T-cell (primary cell): Measurements from ENCODE around the gene HSPB6. TPM values are rescaled to one million over a fixed set of nuclear protein-coding genes. Genes with fewer than 3 reads are reported as not detected.
A peak's percentile ranks its signal among the peaks of the same experiment; 100 is the strongest.

Experiments used
- ATAC-seq, 4 experiments: fragments of 200-7000 bp in 3 of 4; fragments of 150-1000 bp in 1 of 4; cut with Tn5 transposase; replicated peaks in 1 of 4; 1 replicate in 3 of 4; 2 replicates in 1 of 4; pipeline ENCODE4 v1.10.0; 2021; ENCODE audit warnings: moderate library complexity in 3 of 4, mild to moderate bottlenecking in 2 of 4, moderate number of reproducible peaks in 1 of 4
- CTCF ChIA-PET, 2 donors: fragments of 300-600 bp; sonication (Branson Sonifier 250); formaldehyde crosslinking; loops; one replicate each; lab custom pipeline; 2022; ENCODE audit warnings: antibody characterized with exemption in 2 of 2; lab: Charles Lee
- POLR2A ChIA-PET, 2 donors: fragments of 300-600 bp; sonication (Branson Sonifier 250); formaldehyde crosslinking; loops; one replicate each; lab custom pipeline; 2022; ENCODE audit warnings: antibody characterized with exemption in 2 of 2; lab: Charles Lee
- DNase-seq, 35 experiments: peaks; one replicate each; pipeline versions ENCODE4 v3.0.0 to v3.0.0-alpha.2; 2013 to 2023
- H3K27ac ChIP-seq: one replicate; pipeline ENCODE4 v1.5.1; 2013; ENCODE audit warnings: low read length
- H3K27me3 ChIP-seq, 2 experiments: replicated peaks in 1 of 2; 1 replicate in 1 of 2; 2 replicates in 1 of 2; pipeline versions ENCODE4 v1.6.1 to v1.7.0; 2013; ENCODE audit warnings: low read length in 1 of 2, mixed read lengths in 1 of 2; ENCODE audit not compliant: control insufficient read depth in 2 of 2, insufficient read depth in 2 of 2; ENCODE audit errors: extremely low read depth in 1 of 2
- H3K36me3 ChIP-seq, 2 donors: 1 replicate in 1 of 2; 2 replicates in 1 of 2; pipeline versions ENCODE4 v1.6.1 to v1.7.0; 2013; ENCODE audit warnings: low read length in 1 of 2; ENCODE audit not compliant: control insufficient read depth in 2 of 2, insufficient read depth in 1 of 2; ENCODE audit errors: extremely low read depth in 1 of 2
- H3K4me1 ChIP-seq, 2 experiments: 1 replicate in 1 of 2; 2 replicates in 1 of 2; pipeline versions ENCODE4 v1.6.1 to v1.7.0; 2013; ENCODE audit warnings: low read length in 2 of 2, mixed read lengths in 1 of 2; ENCODE audit not compliant: insufficient read depth in 2 of 2, control insufficient read depth in 1 of 2; ENCODE audit errors: extremely low read depth in 1 of 2
- H3K4me3 ChIP-seq, 2 donors: 1 replicate in 1 of 2; 2 replicates in 1 of 2; pipeline versions ENCODE4 v1.5.1 to v1.7.0; 2013; ENCODE audit warnings: mild to moderate bottlenecking in 2 of 2, low read length in 1 of 2, moderate library complexity in 1 of 2; ENCODE audit not compliant: control insufficient read depth in 1 of 2; ENCODE audit errors: extremely low read depth in 1 of 2
- H3K9me3 ChIP-seq: 2 replicates; pipeline ENCODE4 v1.7.0; 2013
- H3K27ac Mint-ChIP-seq, 2 donors: one replicate each; pipeline ENCODE4 v1.8.0; 2020 to 2021; ENCODE audit warnings: mild to moderate bottlenecking in 2 of 2, mixed read lengths in 2 of 2
- H3K27me3 Mint-ChIP-seq, 2 donors: one replicate each; pipeline ENCODE4 v1.8.0; 2021 to 2022; ENCODE audit warnings: mixed read lengths in 2 of 2
- H3K36me3 Mint-ChIP-seq: one replicate; pipeline ENCODE4 v1.8.0; 2021; ENCODE audit warnings: mixed read lengths
- H3K4me1 Mint-ChIP-seq, 3 donors: one replicate each; pipeline ENCODE4 v1.8.0; 2020 to 2022; ENCODE audit warnings: mixed read lengths in 3 of 3, mild to moderate bottlenecking in 1 of 3
- H3K4me3 Mint-ChIP-seq, 3 donors: one replicate each; pipeline ENCODE4 v1.8.0; 2020 to 2022; ENCODE audit warnings: mild to moderate bottlenecking in 3 of 3, mixed read lengths in 3 of 3, moderate library complexity in 3 of 3
- H3K9me3 Mint-ChIP-seq, 3 donors: one replicate each; pipeline ENCODE4 v1.8.0; 2020 to 2022; ENCODE audit warnings: mixed read lengths in 3 of 3
- WGBS: methylation state at CpG from one replicate; pipeline ENCODE4 v1.1.5; 2013; ENCODE audit warnings: missing lambda C conversion rate; ENCODE audit not compliant: insufficient coverage; 5-methylcytosine and 5-hydroxymethylcytosine counted together
- total RNA-seq, 35 experiments: library from RNA in 6 of 35; stranded (reverse) in 6 of 35; fragments of 120-200 nt in 1 of 35; gene quantifications; one replicate each; pipeline versions ENCODE4 v1.2.1 to v1.2.4 and lab custom pipeline; 2013 to 2026

HSPB6 gene
- total RNA-seq, 5 donors from 2014 or later (not counting 1 experiment from before 2014, with no cell fraction given) = 0.44 to 0.69 (median 0.51) TPM; not detected in 2

- ATAC-seq (peak; percentile 95 to 97 (median 96)), DNase-seq (peak; percentile 95 to 100 (median 98))
- POLR2A ChIA-PET = no interaction called here
- H3K27me3 Mint-ChIP-seq = peaks cover 7 to 10% of the 10 kb centered on the region in 2 donors
- under 1% methylated on average over 44 of the region's 53 CpGs for WGBS
- H3K27me3 ChIP-seq = peaks cover 0 to 18% of the 10 kb centered on the region in 2 experiments
- H3K4me3 Mint-ChIP-seq = peak within 1 kb of the TSS; percentile 89 to 95 (median 93)
- H3K36me3 ChIP-seq = peaks cover 15 to 34% of the 10 kb centered on the region in 2 donors
- peak within 1 kb of the TSS; percentile 91 to 95 for H3K27ac Mint-ChIP-seq
- CTCF ChIA-PET = interaction anchor here in 1 of 2 donors (0.7 kb wide), 1 partner anchor 160 kb away, joined by 3 read pairs; no protein-coding TSS in a partner anchor
- no peaks in the 10 kb centered on the region for H3K9me3 Mint-ChIP-seq
- H3K36me3 Mint-ChIP-seq = peaks cover 23% of the 10 kb centered on the region
- peaks cover 20 to 43% of the 10 kb centered on the region in 2 experiments for H3K4me1 ChIP-seq
- H3K9me3 ChIP-seq = no peaks in the 10 kb centered on the region
- H3K4me1 Mint-ChIP-seq = peaks cover 32 to 51% (median 34%) of the 10 kb centered on the region in 3 donors
- H3K27ac ChIP-seq = peak within 1 kb of the TSS; percentile 87
- H3K4me3 ChIP-seq = peak within 1 kb of the TSS; percentile 83 to 100
These were observed 1.1 kb upstream of the HSPB6 start, which contains the start of gene PROSER3 for GRCh38 chr19:35757749-35758608. PROSER3 (plus strand) TSS chr19:35758176; CDS start chr19:35758216, 40 bp downstream.

GRCh38 chr19:35757231-35757748, 461 bp upstream of the HSPB6 start:
- CTCF ChIA-PET = interaction anchor here in 1 of 2 donors (0.7 kb wide), 1 partner anchor 159 kb away, joined by 3 read pairs; no protein-coding TSS in a partner anchor
- Mint-ChIP-seq H3K27ac (peak overlapping the region in 1 of 2 donors; percentile 95), H3K36me3 (peaks cover 23% of the 10 kb centered on the region), H3K9me3 (no peaks in the 10 kb centered on the region), H3K27me3 (peaks cover 7 to 10% of the 10 kb centered on the region in 2 donors), H3K4me3 (peak overlapping the region; percentile 89 to 95 (median 93)), H3K4me1 (peaks cover 32 to 51% (median 34%) of the 10 kb centered on the region in 3 donors)
- Histone ChIP-seq H3K36me3 (peaks cover 15 to 39% of the 10 kb centered on the region in 2 donors), H3K9me3 (no peaks in the 10 kb centered on the region), H3K4me3 (peak overlapping the region; percentile 74 to 83), H3K4me1 (peaks cover 20 to 43% of the 10 kb centered on the region in 2 experiments), H3K27ac (peak overlapping the region; percentile 87), H3K27me3 (peaks cover 0 to 21% of the 10 kb centered on the region in 2 experiments)
- DNase-seq (no peak), ATAC-seq (no peak)
- 23% methylated on average over 12 of the region's 19 CpGs for WGBS
- POLR2A ChIA-PET = no interaction called here

- Mint-ChIP-seq H3K4me3 (peak overlapping the region in 2 of 3 donors; percentile 41 to 89), H3K27ac (no peak overlapping the region), H3K9me3 (no peaks in the 10 kb centered on the region), H3K36me3 (peaks cover 14% of the 10 kb centered on the region), H3K27me3 (peaks cover 7 to 10% of the 10 kb centered on the region in 2 donors), H3K4me1 (peaks cover 32 to 51% (median 34%) of the 10 kb centered on the region in 3 donors)
- H3K9me3 ChIP-seq = no peaks in the 10 kb centered on the region
- DNase-seq (peak in 34 of 35 experiments; percentile 27 to 73 (median 50)), ATAC-seq (peak in 1 of 4 experiments; percentile 10)
- ChIA-PET POLR2A (no interaction called here), CTCF (no interaction called here)
- peaks cover 20 to 43% of the 10 kb centered on the region in 2 experiments for H3K4me1 ChIP-seq
- no peak overlapping the region for H3K27ac ChIP-seq
- H3K4me3 ChIP-seq = peak overlapping the region in 1 of 2 donors; percentile 47
- peaks cover 0 to 21% of the 10 kb centered on the region in 2 experiments for H3K27me3 ChIP-seq
- peaks cover 7 to 36% of the 10 kb centered on the region in 2 donors for H3K36me3 ChIP-seq
- 40% methylated on average over 70 of the region's 74 CpGs for WGBS
These were observed 1.1 kb downstream of the HSPB6 start for GRCh38 chr19:35755550-35756376.

GRCh38 chr19:35755131-35755549, 1.7 kb downstream of the HSPB6 start:
- Mint-ChIP-seq H3K27me3 (peaks cover 7 to 10% of the 10 kb centered on the region in 2 donors), H3K27ac (no peak overlapping the region), H3K4me1 (peaks cover 31 to 46% (median 36%) of the 10 kb centered on the region in 3 donors), H3K4me3 (peak overlapping the region; percentile 29 to 60 (median 52)), H3K36me3 (peaks cover 13% of the 10 kb centered on the region), H3K9me3 (no peaks in the 10 kb centered on the region)
- ChIA-PET POLR2A (no interaction called here), CTCF (no interaction called here)
- WGBS = 74% methylated on average over 17 of the region's 17 CpGs
- Histone ChIP-seq H3K27me3 (peaks cover 0 to 21% of the 10 kb centered on the region in 2 experiments), H3K4me1 (peaks cover 20 to 47% of the 10 kb centered on the region in 2 experiments), H3K36me3 (peaks cover 3 to 35% of the 10 kb centered on the region in 2 donors), H3K4me3 (peak overlapping the region in 1 of 2 donors; percentile 47), H3K27ac (no peak overlapping the region), H3K9me3 (no peaks in the 10 kb centered on the region)
- ATAC-seq (no peak), DNase-seq (no peak)

GRCh38 chr19:35754370-35755130, 2.3 kb downstream of the HSPB6 start:
- H3K4me1 ChIP-seq = peaks cover 20 to 48% of the 10 kb centered on the region in 2 experiments
- 89% methylated on average over 6 of the region's 13 CpGs for WGBS
- Mint-ChIP-seq H3K27ac (no peak overlapping the region), H3K36me3 (peaks cover 10% of the 10 kb centered on the region), H3K4me3 (peak overlapping the region in 2 of 3 donors; percentile 52 to 60), H3K9me3 (no peaks in the 10 kb centered on the region), H3K27me3 (peaks cover 7 to 10% of the 10 kb centered on the region in 2 donors), H3K4me1 (peaks cover 28 to 45% (median 40%) of the 10 kb centered on the region in 3 donors)
- H3K27ac ChIP-seq = no peak overlapping the region
- ChIA-PET CTCF (interaction anchor here in 1 of 2 donors (0.7 kb wide), 1 partner anchor 9 kb away, joined by 3 read pairs; the partner anchor contains the start of gene PSENEN), POLR2A (no interaction called here)
- no peak overlapping the region for H3K4me3 ChIP-seq
- DNase-seq = no peak
- H3K36me3 ChIP-seq = peaks cover 3 to 30% of the 10 kb centered on the region in 2 donors
- H3K27me3 ChIP-seq = peaks cover 0 to 21% of the 10 kb centered on the region in 2 experiments
- no peaks in the 10 kb centered on the region for H3K9me3 ChIP-seq
- no peak for ATAC-seq
